PC-3 (cell line): ENCODE results near the gene RESP18. TPM values are rescaled to one million over a fixed set of nuclear protein-coding genes. Genes with fewer than 3 reads are reported as not detected.

ENCODE experiments used
- ATAC-seq: fragments of 200-7000 bp; cut with Tn5 transposase; 2 replicates; pipeline ENCODE4 v1.9.1; 2020; ENCODE audit warnings: mild to moderate bottlenecking, moderate library complexity
- BruUV-seq: library from RNA; stranded (reverse); fragments of 400-500 nt; replicated peaks from 2 replicates; lab custom pipeline; 2021; lab: Mats Ljungman, UMichigan
- CTCF ChIA-PET: fragments of 300-600 bp; sonication (Branson Sonifier 250); formaldehyde crosslinking; loops from one replicate; lab custom pipeline; 2022; ENCODE audit warnings: antibody characterized with exemption; lab: Charles Lee
- POLR2A ChIA-PET: fragments of 300-600 bp; sonication (Branson Sonifier 250); formaldehyde crosslinking; loops from one replicate; lab custom pipeline; 2022; ENCODE audit warnings: antibody characterized with exemption; ENCODE audit not compliant: unreplicated experiment; lab: Charles Lee
- DNase-seq: peaks from one replicate; pipeline ENCODE4 v3.0.0-alpha.2; 2015
- H2AFZ ChIP-seq: fragments of 300-600 bp; sonication (generic); 2 replicates; pipeline ENCODE4 v1.6.0; 2016; ENCODE audit warnings: antibody characterized with exemption, low read length
- H3F3A ChIP-seq: fragments of 300-600 bp; sonication (generic); one replicate; pipeline ENCODE4 v1.6.0; 2017; ENCODE audit warnings: antibody characterized with exemption, low read length, control low read depth, mild to moderate bottlenecking; ENCODE audit not compliant: unreplicated experiment
- H3K27ac ChIP-seq: fragments of 300-600 bp; sonication (generic); 2 replicates; pipeline ENCODE4 v1.5.1; 2016; ENCODE audit warnings: mild to moderate bottlenecking, low read length
- H3K27me3 ChIP-seq: fragments of 300-600 bp; sonication (generic); 2 replicates; pipeline ENCODE4 v1.6.1; 2016; ENCODE audit warnings: low read length, mixed read lengths
- H3K36me3 ChIP-seq: fragments of 300-600 bp; sonication (generic); 2 replicates; pipeline ENCODE4 v1.6.1; 2016; ENCODE audit warnings: low read depth, mixed run types, low read length, mixed read lengths
- H3K4me1 ChIP-seq: fragments of 300-600 bp; sonication (generic); 2 replicates; pipeline ENCODE4 v1.5.1; 2016; ENCODE audit warnings: low read length; ENCODE audit not compliant: insufficient read depth
- H3K4me2 ChIP-seq: fragments of 300-600 bp; sonication (generic); 2 replicates; pipeline ENCODE4 v1.6.0; 2016; ENCODE audit warnings: low read length
- H3K4me3 ChIP-seq: fragments of 300-600 bp; sonication (generic); 2 replicates; pipeline ENCODE4 v1.5.1; 2016; ENCODE audit warnings: mild to moderate bottlenecking, low read length, mixed read lengths
- H3K79me2 ChIP-seq: fragments of 300-600 bp; sonication (generic); 2 replicates; pipeline ENCODE4 v1.6.1; 2017; ENCODE audit warnings: low read length, mixed read lengths
- H3K9ac ChIP-seq: fragments of 300-600 bp; sonication (generic); 2 replicates; pipeline ENCODE4 v1.6.0; 2016; ENCODE audit warnings: mild to moderate bottlenecking, low read length
- H3K9me2 ChIP-seq: fragments of 300-600 bp; sonication (generic); replicated peaks from 2 replicates; pipeline ENCODE4 v1.6.1; 2016; ENCODE audit warnings: mixed run types, low read length, mixed read lengths
- H3K9me3 ChIP-seq: fragments of 300-600 bp; sonication (generic); 2 replicates; pipeline ENCODE4 v1.6.1; 2016; ENCODE audit warnings: low read length, mixed read lengths
- H4K20me1 ChIP-seq: fragments of 300-600 bp; sonication (generic); 2 replicates; pipeline ENCODE4 v1.6.1; 2016; ENCODE audit warnings: low read length, mixed read lengths
- CTCF ChIP-seq: fragments of 300-600 bp; sonication (generic); conservative IDR thresholded peaks from 2 replicates; pipeline ENCODE4 v1.5.1; 2017; ENCODE audit warnings: antibody characterized with exemption, low read depth, mild to moderate bottlenecking, low read length
- EZH2 ChIP-seq: fragments of 300-600 bp; sonication (generic); IDR thresholded peaks from one replicate; pipeline ENCODE4 v1.6.1; 2017; ENCODE audit warnings: antibody characterized with exemption, mild to moderate bottlenecking, low read length; ENCODE audit not compliant: unreplicated experiment
- EZH2phosphoT487 ChIP-seq: fragments of 300-600 bp; sonication (generic); IDR thresholded peaks from 2 replicates; pipeline ENCODE4 v1.6.1; 2018; ENCODE audit warnings: mild to moderate bottlenecking, antibody characterized with exemption, low read length, borderline replicate concordance
- intact Hi-C: fragments of 100-400 bp; cut with micrococcal nuclease; formaldehyde crosslinking; loops from 2 replicates; pipeline ENCODE4 v1.9.0; 2023
- total RNA-seq: library from RNA; depleted of rRNA; stranded (reverse); fragments of >200 nt; gene quantifications from 2 replicates; pipeline ENCODE4 v1.2.3, GENCODE V29; 2014

RESP18 gene
- total RNA-seq, 1 experiment from 2014 or later, result not detected

- H2AFZ ChIP-seq, result no peak overlapping the region
- H3K9ac ChIP-seq, result no peak overlapping the region
- no peaks in the 10 kb centered on the region for H3K9me2 ChIP-seq
- H3K27ac ChIP-seq, result no peak overlapping the region
- H3K79me2 ChIP-seq, result peaks cover 11% of the 10 kb centered on the region
- no TSS peak for BruUV-seq
- TF ChIP-seq EZH2phosphoT487, result no peak
- TF ChIP-seq CTCF, result no peak
- TF ChIP-seq EZH2, result no peak
- peaks cover 23% of the 10 kb centered on the region for H3K4me1 ChIP-seq
- H3K27me3 ChIP-seq, result no peaks in the 10 kb centered on the region
- no peak overlapping the region for H3K4me3 ChIP-seq
- peaks cover 3% of the 10 kb centered on the region; the same call in 1 of the 2 replicates for H3K36me3 ChIP-seq
- intact Hi-C loops, result no loop called here
- DNase-seq (no peak), ATAC-seq (no peak)
- H4K20me1 ChIP-seq, result no peaks in the 10 kb centered on the region
- H3F3A ChIP-seq, result no peaks in the 10 kb centered on the region
- H3K9me3 ChIP-seq, result no peaks in the 10 kb centered on the region
- ChIA-PET POLR2A (no interaction called here), CTCF (no interaction called here)
- no peak overlapping the region for H3K4me2 ChIP-seq
Observed at GRCh38 chr2:219282375-219282774, 50.2 kb downstream of the RESP18 start.

- Histone ChIP-seq H3K9me3 (no peaks in the 10 kb centered on the region), H3K9me2 (no peaks in the 10 kb centered on the region), H3K79me2 (peaks cover 11% of the 10 kb centered on the region), H2AFZ (no peak overlapping the region), H3K9ac (no peak overlapping the region), H4K20me1 (no peaks in the 10 kb centered on the region), H3K4me1 (peaks cover 24% of the 10 kb centered on the region), H3F3A (no peaks in the 10 kb centered on the region), H3K4me3 (no peak overlapping the region), H3K36me3 (peaks cover 3% of the 10 kb centered on the region; the same call in 1 of the 2 replicates), H3K27me3 (no peaks in the 10 kb centered on the region), H3K27ac (no peak overlapping the region), H3K4me2 (no peak overlapping the region)
- no TSS peak for BruUV-seq
- intact Hi-C loops, result no loop called here
- ChIA-PET CTCF (no interaction called here), POLR2A (no interaction called here)
- no peak for ATAC-seq
- no peak for DNase-seq
- TF ChIP-seq EZH2phosphoT487, result no peak
- no peak for TF ChIP-seq EZH2
- TF ChIP-seq CTCF, result no peak
Observed at GRCh38 chr2:219281588-219281987, 51.0 kb downstream of the RESP18 start.

- TF ChIP-seq CTCF (no peak), EZH2 (no peak), EZH2phosphoT487 (no peak)
- Histone ChIP-seq H3K4me1 (peaks cover 24% of the 10 kb centered on the region), H3K79me2 (peaks cover 11% of the 10 kb centered on the region), H3K27ac (no peak overlapping the region), H3K9me3 (no peaks in the 10 kb centered on the region), H3F3A (no peaks in the 10 kb centered on the region), H3K9me2 (no peaks in the 10 kb centered on the region), H3K27me3 (no peaks in the 10 kb centered on the region), H3K9ac (no peak overlapping the region), H3K36me3 (peaks cover 3% of the 10 kb centered on the region; the same call in 1 of the 2 replicates), H3K4me2 (peak overlapping the region; percentile 99; the same call in 1 of the 2 replicates), H4K20me1 (no peaks in the 10 kb centered on the region), H2AFZ (no peak overlapping the region), H3K4me3 (no peak overlapping the region)
- no peak for DNase-seq
- ChIA-PET CTCF (no interaction called here), POLR2A (no interaction called here)
- ATAC-seq, result no peak
- intact Hi-C loops, result no loop called here
- BruUV-seq, result TSS peak; percentile 39
Observed at GRCh38 chr2:219280651-219281050, 51.9 kb downstream of the RESP18 start.
